ENCODE measurements around the gene GTSE1. TPM values are rescaled to one million over a fixed set of nuclear protein-coding genes. Genes with fewer than 3 reads are reported as not detected.

Gene GTSE1
- polyA plus RNA-seq, 1 of the 3 experiments (the other 2 are of a cell fraction), result 12.2 TPM

GRCh38 chr22:46337870-46338269 is 41.2 kb downstream of the GTSE1 start:
- H2AFZ ChIP-seq (ENCODE audit: low read depth), result no peak overlapping the region
- peaks cover 39 to 50% of the 10 kb centered on the region in 2 experiments for H3K36me3 ChIP-seq (replicated peaks in 1 of 2; ENCODE audit: control insufficient read depth in 1 of 2, insufficient read depth in 2 of 2, low read length in 1 of 2)
- no peak for DNase-seq
- no peak overlapping the region for H3K4me3 ChIP-seq (ENCODE audit: low read depth in 2 of 2, low read length in 1 of 2)
- no peak for TF ChIP-seq MXI1 (IDR thresholded peaks at IDR 0.05; ENCODE audit: low read depth, low read length)
- no peak for TF ChIP-seq CTCF (IDR thresholded peaks at IDR 0.05)
- TF ChIP-seq NFIC (IDR thresholded peaks at IDR 0.05; ENCODE audit: borderline replicate concordance), result no peak
- no peak overlapping the region for H3K27ac ChIP-seq (ENCODE audit: low read depth in 2 of 2, low read length in 1 of 2)
- H3K9me3 ChIP-seq, result no peaks in the 10 kb centered on the region
- peaks cover 57% of the 10 kb centered on the region for H3K79me2 ChIP-seq (ENCODE audit: insufficient read depth)
- no peaks in the 10 kb centered on the region for H3K9me2 ChIP-seq
- no peak overlapping the region for H3K4me2 ChIP-seq
- WGBS (ENCODE audit: low lambda C conversion rate), result 98% methylated on average over 6 of the region's 9 CpGs
- peaks cover 14% of the 10 kb centered on the region for H4K20me1 ChIP-seq (ENCODE audit: insufficient read depth)
- peaks cover 18% of the 10 kb centered on the region for H3F3A ChIP-seq (replicated peaks; ENCODE audit: insufficient read depth)
- no peaks in the 10 kb centered on the region for H3K27me3 ChIP-seq (ENCODE audit: insufficient read depth)
- H3K4me1 ChIP-seq (ENCODE audit: control insufficient read depth in 1 of 2, insufficient read depth in 2 of 2, low read depth in 1 of 2, low read length in 1 of 2), result peaks cover 6 to 15% of the 10 kb centered on the region in 2 experiments; a peak in 3 of 4 replicates
- ChIA-PET CTCF (interaction anchor here (1.5 to 3.8 kb wide), 2 partner anchors 205 to 216 kb away, joined by 3 to 10 read pairs; no protein-coding TSS in a partner anchor), POLR2A (no interaction called here)
- no peak overlapping the region for H3K9ac ChIP-seq

- Histone ChIP-seq H2AFZ (ENCODE audit: low read depth) (no peak overlapping the region), H3K4me1 (ENCODE audit: control insufficient read depth in 1 of 2, insufficient read depth in 2 of 2, low read depth in 1 of 2, low read length in 1 of 2) (peaks cover 6 to 15% of the 10 kb centered on the region in 2 experiments; a peak in 3 of 4 replicates), H3K9ac (no peak overlapping the region), H3K36me3 (replicated peaks in 1 of 2; ENCODE audit: control insufficient read depth in 1 of 2, insufficient read depth in 2 of 2, low read length in 1 of 2) (peaks cover 44 to 55% of the 10 kb centered on the region in 2 experiments), H3K9me2 (no peaks in the 10 kb centered on the region), H3K4me2 (no peak overlapping the region), H3K27ac (ENCODE audit: low read depth in 2 of 2, low read length in 1 of 2) (no peak overlapping the region), H3K9me3 (no peaks in the 10 kb centered on the region), H3K27me3 (ENCODE audit: insufficient read depth) (no peaks in the 10 kb centered on the region), H3K4me3 (ENCODE audit: low read depth in 2 of 2, low read length in 1 of 2) (no peak overlapping the region), H3F3A (replicated peaks; ENCODE audit: insufficient read depth) (peaks cover 13% of the 10 kb centered on the region), H4K20me1 (ENCODE audit: insufficient read depth) (peaks cover 14% of the 10 kb centered on the region), H3K79me2 (ENCODE audit: insufficient read depth) (peaks cover 57% of the 10 kb centered on the region)
- WGBS (ENCODE audit: low lambda C conversion rate), result 90% methylated on average over 8 of the region's 8 CpGs
- DNase-seq, result no peak
- ChIA-PET POLR2A (no interaction called here), CTCF (interaction anchor here (1.0 to 3.8 kb wide), 4 partner anchors 42 to 222 kb away, joined by 3 to 10 read pairs (median 3); partner anchors contain the start of gene GTSE1)
- TF ChIP-seq FOXJ3 (CRISPR knock-in tag; IDR thresholded peaks at IDR 0.05) (no peak), EP300 (IDR thresholded peaks at IDR 0.05; ENCODE audit: borderline replicate concordance in 1 of 2, low read depth in 1 of 2, low read length in 1 of 2) (no peak), CTCF (IDR thresholded peaks at IDR 0.05) (no peak), TAF1 (IDR thresholded peaks at IDR 0.05; ENCODE audit: borderline replicate concordance, low read depth, low read length) (no peak), GABPA (IDR thresholded peaks at IDR 0.05; ENCODE audit: low read depth) (no peak)
Observed at GRCh38 chr22:46338636-46339035, 42.0 kb downstream of the GTSE1 start.
